Adrenal gland (tissue), 5 donors: ENCODE measurements around the gene GTF3A.
A peak's percentile ranks its signal among the peaks of the same experiment; 100 is the strongest.

ENCODE experiments used
- POLR2A ChIP-seq, 2 donors: fragments of 450-650 bp; IDR thresholded peaks; one replicate each; pipeline ENCODE4 v1.6.1; 2017; ENCODE audit warnings: antibody characterized with exemption in 2 of 2, mild to moderate bottlenecking in 2 of 2, moderate library complexity in 1 of 2
- TF ChIP-seq, protein P1 (sequence below), 6 experiments: fragments of 450-650 bp in 4 of 6; fragments of 200-600 bp in 2 of 6; sonication (generic) in 1 of 6; IDR thresholded peaks; 1 replicate in 5 of 6; 2 replicates in 1 of 6; pipeline versions ENCODE4 v1.5.1 to v1.8.0; 2016 to 2021; ENCODE audit warnings: antibody characterized with exemption in 6 of 6, mild to moderate bottlenecking in 2 of 6, moderate library complexity in 1 of 6
- donor health status: DM: no; HTN: no; CAD: no.

DNA sequence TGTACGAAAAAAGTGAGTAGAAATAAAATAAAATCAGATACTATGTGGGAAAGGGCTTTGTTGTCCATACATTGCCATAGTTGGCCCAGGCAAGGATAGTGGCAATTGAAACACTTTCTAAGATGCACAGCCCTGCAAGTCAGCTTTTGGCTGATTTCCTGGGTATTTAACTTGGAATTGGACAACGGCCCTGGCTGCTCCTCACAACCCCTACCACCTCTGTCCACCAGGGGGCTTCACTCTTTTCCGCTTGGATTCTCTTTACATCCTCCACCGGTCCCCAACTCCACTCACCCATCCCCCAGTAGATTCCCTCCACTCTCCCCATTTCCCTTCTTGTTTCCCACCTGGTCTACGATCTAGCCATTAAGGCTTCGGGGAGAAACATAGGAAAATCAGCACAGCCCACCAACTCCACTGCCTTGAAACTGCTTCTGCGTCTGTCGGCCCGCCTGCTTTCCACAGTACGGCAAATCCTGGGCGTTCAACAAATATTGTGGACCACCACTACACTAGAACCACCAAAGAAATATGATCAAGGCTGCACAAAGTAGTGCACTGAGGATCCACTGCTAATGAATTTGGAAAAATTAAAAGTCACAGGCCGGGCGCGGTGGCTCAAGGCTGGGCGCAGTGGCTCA is 48.6 kb upstream of the GTF3A start:
- TF ChIP-seq, protein P1, sequence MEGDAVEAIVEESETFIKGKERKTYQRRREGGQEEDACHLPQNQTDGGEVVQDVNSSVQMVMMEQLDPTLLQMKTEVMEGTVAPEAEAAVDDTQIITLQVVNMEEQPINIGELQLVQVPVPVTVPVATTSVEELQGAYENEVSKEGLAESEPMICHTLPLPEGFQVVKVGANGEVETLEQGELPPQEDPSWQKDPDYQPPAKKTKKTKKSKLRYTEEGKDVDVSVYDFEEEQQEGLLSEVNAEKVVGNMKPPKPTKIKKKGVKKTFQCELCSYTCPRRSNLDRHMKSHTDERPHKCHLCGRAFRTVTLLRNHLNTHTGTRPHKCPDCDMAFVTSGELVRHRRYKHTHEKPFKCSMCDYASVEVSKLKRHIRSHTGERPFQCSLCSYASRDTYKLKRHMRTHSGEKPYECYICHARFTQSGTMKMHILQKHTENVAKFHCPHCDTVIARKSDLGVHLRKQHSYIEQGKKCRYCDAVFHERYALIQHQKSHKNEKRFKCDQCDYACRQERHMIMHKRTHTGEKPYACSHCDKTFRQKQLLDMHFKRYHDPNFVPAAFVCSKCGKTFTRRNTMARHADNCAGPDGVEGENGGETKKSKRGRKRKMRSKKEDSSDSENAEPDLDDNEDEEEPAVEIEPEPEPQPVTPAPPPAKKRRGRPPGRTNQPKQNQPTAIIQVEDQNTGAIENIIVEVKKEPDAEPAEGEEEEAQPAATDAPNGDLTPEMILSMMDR (IDR thresholded peaks at IDR 0.05): peak; percentile 40 to 75 (median 72)
- no peak for TF ChIP-seq POLR2A (IDR thresholded peaks at IDR 0.05)
